Osteocyte (in vitro differentiated cells): Measurements from ENCODE around the gene ANKFN1. TPM values are rescaled to one million over a fixed set of nuclear protein-coding genes. Genes with fewer than 3 reads are reported as not detected.
A peak's percentile ranks its signal among the peaks of the same experiment; 100 is the strongest.

Source experiments
- DNase-seq: peaks from one replicate; pipeline ENCODE4 v3.0.0; 2021; ENCODE audit warnings: mixed read lengths; ENCODE audit not compliant: unreplicated experiment; ENCODE audit errors: extremely low spot score
- H3K27ac Mint-ChIP-seq: one replicate; pipeline ENCODE4 v1.8.0; 2021; ENCODE audit warnings: mild to moderate bottlenecking, mixed read lengths; ENCODE audit not compliant: unreplicated experiment
- H3K27me3 Mint-ChIP-seq: one replicate; pipeline ENCODE4 v1.8.0; 2021; ENCODE audit warnings: mixed read lengths; ENCODE audit not compliant: unreplicated experiment
- H3K36me3 Mint-ChIP-seq: one replicate; pipeline ENCODE4 v1.8.0; 2021; ENCODE audit warnings: mixed read lengths; ENCODE audit not compliant: unreplicated experiment
- H3K4me1 Mint-ChIP-seq: one replicate; pipeline ENCODE4 v1.8.0; 2021; ENCODE audit warnings: mixed read lengths; ENCODE audit not compliant: unreplicated experiment
- H3K4me3 Mint-ChIP-seq: one replicate; pipeline ENCODE4 v1.8.0; 2021; ENCODE audit warnings: mild to moderate bottlenecking, moderate library complexity, mixed read lengths; ENCODE audit not compliant: unreplicated experiment
- H3K9me3 Mint-ChIP-seq: one replicate; pipeline ENCODE4 v1.8.0; 2021; ENCODE audit warnings: mixed read lengths; ENCODE audit not compliant: unreplicated experiment
- total RNA-seq: library from RNA; stranded (reverse); gene quantifications from 2 replicates; pipeline ENCODE4 v1.2.1, GENCODE V29; 2021
- TF ChIP-seq, protein P1 (sequence below): fragments of 200-600 bp; sonication (generic); IDR thresholded peaks from 2 replicates; pipeline ENCODE4 v1.5.0; 2021; ENCODE audit warnings: antibody characterized with exemption, mild to moderate bottlenecking, moderate library complexity

ANKFN1 gene
- total RNA-seq, 1 donor from 2014 or later, result not detected

DNA sequence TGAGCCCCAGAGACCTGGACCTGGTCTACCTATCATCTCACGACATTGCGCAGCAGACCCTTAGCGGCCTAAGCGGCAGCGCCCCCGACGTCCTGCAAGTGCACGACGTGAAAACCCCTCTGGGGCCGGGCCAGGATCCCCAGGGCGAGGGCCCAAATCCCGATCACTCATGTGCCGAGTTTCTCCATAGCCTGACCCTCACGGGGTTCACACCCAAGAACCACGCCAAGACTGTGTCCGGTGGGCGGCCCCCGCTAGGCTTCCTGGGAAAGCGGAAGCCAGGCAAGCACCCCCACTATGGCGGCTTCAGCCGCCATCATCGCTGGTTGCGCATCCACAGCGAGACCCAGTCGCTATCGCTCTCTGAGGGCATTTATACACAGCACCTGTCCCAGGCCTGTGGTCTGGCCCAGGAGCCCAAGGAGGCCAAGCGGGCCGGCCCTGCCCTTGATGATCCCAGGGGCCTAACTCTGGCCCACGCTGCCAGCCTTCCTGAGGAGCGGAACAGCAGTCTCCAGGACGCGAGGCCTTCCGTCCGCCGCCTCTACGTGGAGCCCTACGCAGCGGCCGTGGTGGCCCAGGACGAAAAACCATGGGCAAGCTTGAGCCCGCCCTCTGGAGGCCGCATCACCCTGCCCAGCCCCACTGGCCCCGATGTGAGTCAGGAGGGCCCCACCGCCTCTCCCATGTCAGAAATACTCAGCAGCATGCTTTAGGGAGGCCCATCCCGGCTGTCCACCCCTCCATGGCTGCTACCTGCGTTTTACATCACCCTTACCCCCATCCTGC lies 357.5 kb downstream of the ANKFN1 start:
- no peak overlapping the region for H3K27ac Mint-ChIP-seq
- H3K36me3 Mint-ChIP-seq, result no peaks in the 10 kb centered on the region
- no peaks in the 10 kb centered on the region for H3K9me3 Mint-ChIP-seq
- peaks cover 5% of the 10 kb centered on the region for H3K27me3 Mint-ChIP-seq
- no peaks in the 10 kb centered on the region for H3K4me1 Mint-ChIP-seq
- no peak overlapping the region for H3K4me3 Mint-ChIP-seq
- no peak for DNase-seq
- TF ChIP-seq, protein P1, sequence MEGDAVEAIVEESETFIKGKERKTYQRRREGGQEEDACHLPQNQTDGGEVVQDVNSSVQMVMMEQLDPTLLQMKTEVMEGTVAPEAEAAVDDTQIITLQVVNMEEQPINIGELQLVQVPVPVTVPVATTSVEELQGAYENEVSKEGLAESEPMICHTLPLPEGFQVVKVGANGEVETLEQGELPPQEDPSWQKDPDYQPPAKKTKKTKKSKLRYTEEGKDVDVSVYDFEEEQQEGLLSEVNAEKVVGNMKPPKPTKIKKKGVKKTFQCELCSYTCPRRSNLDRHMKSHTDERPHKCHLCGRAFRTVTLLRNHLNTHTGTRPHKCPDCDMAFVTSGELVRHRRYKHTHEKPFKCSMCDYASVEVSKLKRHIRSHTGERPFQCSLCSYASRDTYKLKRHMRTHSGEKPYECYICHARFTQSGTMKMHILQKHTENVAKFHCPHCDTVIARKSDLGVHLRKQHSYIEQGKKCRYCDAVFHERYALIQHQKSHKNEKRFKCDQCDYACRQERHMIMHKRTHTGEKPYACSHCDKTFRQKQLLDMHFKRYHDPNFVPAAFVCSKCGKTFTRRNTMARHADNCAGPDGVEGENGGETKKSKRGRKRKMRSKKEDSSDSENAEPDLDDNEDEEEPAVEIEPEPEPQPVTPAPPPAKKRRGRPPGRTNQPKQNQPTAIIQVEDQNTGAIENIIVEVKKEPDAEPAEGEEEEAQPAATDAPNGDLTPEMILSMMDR, result no peak

DNA sequence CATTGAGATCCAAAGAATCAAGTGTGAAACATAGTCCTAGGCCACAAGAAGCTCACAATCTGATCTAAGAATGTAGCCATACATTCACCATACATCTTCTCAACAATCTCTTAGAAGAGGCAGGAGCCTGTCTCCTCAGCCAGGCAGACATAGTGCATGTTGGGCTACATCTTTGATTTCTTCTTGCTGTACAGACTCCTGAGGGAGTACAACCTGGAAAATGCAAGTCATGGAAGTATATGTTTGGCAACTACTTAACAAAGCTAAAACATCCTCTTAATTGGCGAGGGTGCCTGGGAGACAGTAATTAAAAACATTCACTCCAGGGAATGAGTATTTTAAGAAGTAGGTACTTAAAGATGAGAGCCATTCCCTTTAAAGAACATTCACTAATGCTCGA lies 361.0 kb downstream of the ANKFN1 start:
- TF ChIP-seq, protein P1, result no peak
- no peaks in the 10 kb centered on the region for H3K36me3 Mint-ChIP-seq
- H3K4me3 Mint-ChIP-seq, result no peak overlapping the region
- no peaks in the 10 kb centered on the region for H3K27me3 Mint-ChIP-seq
- no peak for DNase-seq
- no peak overlapping the region for H3K27ac Mint-ChIP-seq
- no peaks in the 10 kb centered on the region for H3K4me1 Mint-ChIP-seq
- no peaks in the 10 kb centered on the region for H3K9me3 Mint-ChIP-seq

- Mint-ChIP-seq H3K4me1 (no peaks in the 10 kb centered on the region), H3K27me3 (no peaks in the 10 kb centered on the region), H3K4me3 (no peak overlapping the region), H3K36me3 (no peaks in the 10 kb centered on the region), H3K9me3 (no peaks in the 10 kb centered on the region), H3K27ac (no peak overlapping the region)
- DNase-seq, result no peak
- TF ChIP-seq, protein P1, result no peak
Measured at GRCh38 chr17:56514899-56515298, 361.6 kb downstream of the ANKFN1 start.

DNA sequence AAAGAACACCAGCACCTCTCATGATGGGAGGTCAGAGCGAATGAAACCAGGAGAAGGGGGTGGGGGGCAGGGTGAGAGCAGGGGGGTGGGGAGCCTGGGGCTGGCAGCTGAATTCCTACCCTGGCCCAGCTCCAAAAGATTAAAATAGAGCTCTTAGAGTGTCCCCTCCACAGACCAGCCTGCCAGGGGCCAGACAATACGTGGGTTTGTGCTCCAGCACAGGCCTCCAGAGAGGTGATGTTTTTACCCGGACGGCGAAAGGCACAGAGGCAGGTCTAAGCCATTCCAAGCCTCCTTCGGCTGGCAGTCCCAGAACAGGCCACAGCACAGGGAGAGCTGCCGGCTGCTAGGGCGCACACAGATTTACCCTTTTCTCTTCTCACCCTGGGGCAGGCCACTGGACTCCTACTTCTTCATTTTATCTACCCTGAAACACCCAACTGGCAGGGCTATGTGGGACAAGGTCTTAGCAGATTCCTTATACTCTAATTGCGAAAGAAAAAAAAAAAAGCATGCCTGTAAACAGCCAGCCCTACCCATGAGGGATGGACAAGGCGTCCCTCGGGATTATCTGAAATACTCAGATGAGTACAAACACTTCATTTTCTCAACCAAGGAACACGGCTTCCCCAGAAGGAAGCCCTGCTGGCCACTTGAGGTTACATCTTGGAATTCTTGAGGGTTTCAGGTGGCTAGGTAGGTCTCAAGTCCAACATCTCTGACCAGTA lies 368.3 kb downstream of the ANKFN1 start:
- no peak overlapping the region for H3K4me3 Mint-ChIP-seq
- no peaks in the 10 kb centered on the region for H3K4me1 Mint-ChIP-seq
- H3K9me3 Mint-ChIP-seq, result peaks cover 5% of the 10 kb centered on the region
- H3K36me3 Mint-ChIP-seq, result no peaks in the 10 kb centered on the region
- H3K27me3 Mint-ChIP-seq, result no peaks in the 10 kb centered on the region
- no peak for DNase-seq
- TF ChIP-seq, protein P1, result no peak
- no peak overlapping the region for H3K27ac Mint-ChIP-seq

DNA sequence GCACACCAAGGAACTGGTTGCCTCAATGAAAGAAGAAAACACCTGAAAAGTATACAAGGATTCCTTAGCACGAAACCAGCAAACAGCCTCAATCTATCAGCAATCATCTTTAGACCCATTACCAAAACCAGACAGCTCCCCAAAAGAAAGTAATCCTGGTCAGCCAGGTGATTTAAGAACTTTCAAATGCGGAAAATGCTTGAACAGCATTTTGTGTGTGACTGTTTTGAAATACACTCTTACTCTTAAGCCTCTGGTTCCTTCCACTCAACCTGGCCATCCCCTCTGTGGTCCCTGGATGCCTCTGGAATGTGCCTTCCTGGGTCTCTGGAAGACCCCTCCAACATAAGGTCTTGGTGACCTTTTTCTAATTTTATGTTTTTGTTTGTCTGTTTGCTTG lies 369.8 kb downstream of the ANKFN1 start:
- H3K27ac Mint-ChIP-seq, result no peak overlapping the region
- TF ChIP-seq, protein P1, result no peak

More for the DNA sequence above, 369.8 kb downstream of the ANKFN1 start:
- no peak overlapping the region for H3K4me3 Mint-ChIP-seq
- H3K27me3 Mint-ChIP-seq, result no peaks in the 10 kb centered on the region
- H3K36me3 Mint-ChIP-seq, result no peaks in the 10 kb centered on the region
- H3K9me3 Mint-ChIP-seq, result peaks cover 5% of the 10 kb centered on the region
- H3K4me1 Mint-ChIP-seq, result no peaks in the 10 kb centered on the region
- peak; percentile 38 for DNase-seq
